ENCODE data around the gene UBE4B.

GRCh38 chr1:10001016-10001665 is 31.6 kb upstream of the UBE4B start:
- TF ChIP-seq CTCF (IDR thresholded peaks at IDR 0.05 in 2 of 3, conservative IDR thresholded peaks at IDR 0.05 in 1 of 3; ENCODE audit: borderline replicate concordance in 1 of 3, insufficient read depth in 1 of 3, low read depth in 2 of 3, low read length in 2 of 3): no peak
- TF ChIP-seq MAX (IDR thresholded peaks at IDR 0.05): no peak
- TF ChIP-seq ZFX (IDR thresholded peaks at IDR 0.05): no peak
- TF ChIP-seq POLR2A (IDR thresholded peaks at IDR 0.05; ENCODE audit: borderline replicate concordance, extremely low read depth, insufficient read depth, insufficient read length): no peak
- TF ChIP-seq SP1 (IDR thresholded peaks at IDR 0.05; ENCODE audit: low read depth): no peak
- no peak for TF ChIP-seq JUND (IDR thresholded peaks at IDR 0.05)
- no peak for TF ChIP-seq RAD21 (IDR thresholded peaks at IDR 0.05; ENCODE audit: low read depth)
- no peak for TF ChIP-seq EZH2phosphoT487 (IDR thresholded peaks at IDR 0.05; ENCODE audit: borderline replicate concordance)
- TF ChIP-seq SRF (IDR thresholded peaks at IDR 0.05; ENCODE audit: low read depth): no peak
- no peak for TF ChIP-seq TCF7L2 (IDR thresholded peaks at IDR 0.05; ENCODE audit: borderline replicate concordance, extremely low read depth, insufficient read depth, insufficient read length)
